HCT116 (cell line): ENCODE measurements around the gene LRRK1. TPM values are rescaled to one million over a fixed set of nuclear protein-coding genes. Genes with fewer than 3 reads are reported as not detected.

ENCODE experiments used
- ATAC-seq: fragments of 200-7000 bp; cut with Tn5 transposase; 2 replicates; pipeline ENCODE4 v1.9.1; 2020; ENCODE audit warnings: mild to moderate bottlenecking, moderate library complexity
- BruUV-seq: library from RNA; stranded (reverse); fragments of 400-500 nt; replicated peaks from 2 replicates; lab custom pipeline; 2021; lab: Mats Ljungman, UMichigan
- CTCF ChIA-PET: fragments of 300-600 bp; sonication (Branson Sonifier 250); formaldehyde crosslinking; loops from one replicate; lab custom pipeline; 2021; ENCODE audit warnings: antibody characterized with exemption; lab: Charles Lee
- POLR2A ChIA-PET: fragments of 300-600, 350-600 bp; sonication (Branson Sonifier 250); formaldehyde crosslinking; loops from one replicate; lab custom pipeline; 2021; ENCODE audit warnings: antibody characterized with exemption; lab: Charles Lee
- RAD21 ChIA-PET, 2 experiments: fragments of 300-600 bp; sonication (Branson Sonifier 250); formaldehyde crosslinking; loops; one replicate each; lab custom pipeline; 2023; ENCODE audit warnings: low total read pairs in 2 of 2; ENCODE audit not compliant: uncharacterized antibody in 2 of 2, unreplicated experiment in 2 of 2, low non-redundant PET in 1 of 2; lab: Charles Lee
- DNase-seq: peaks from one replicate; pipeline ENCODE4 v3.0.0-alpha.2; 2010; ENCODE audit warnings: low read depth, low spot score
- H2AFZ ChIP-seq: fragments of 200-600 bp; shearing (Covaris generic), sonication (generic); 2 replicates; pipeline ENCODE4 v1.6.1; 2017; ENCODE audit warnings: low read depth, mixed run types, mixed read lengths, antibody characterized with exemption, low read length; ENCODE audit not compliant: poor library complexity, severe bottlenecking
- H3K27ac ChIP-seq: 2 replicates; pipeline ENCODE4 v1.5.1; 2012; ENCODE audit warnings: low read depth, low read length
- H3K27me3 ChIP-seq: fragments of 200-600 bp; sonication (generic); 2 replicates; pipeline ENCODE4 v1.6.1; 2016; ENCODE audit warnings: mixed run types, low read length, mixed read lengths; ENCODE audit not compliant: insufficient read depth
- H3K36me3 ChIP-seq, 2 experiments: fragments of 200-500 bp in 1 of 2; fragments of 200-600 bp in 1 of 2; sonication (Bioruptor generic) in 1 of 2; sonication (generic) in 1 of 2; 2 replicates each; pipeline versions ENCODE4 v1.5.1 to v1.6.1; 2014 to 2016; ENCODE audit warnings: low read length in 2 of 2, inconsistent platforms in 1 of 2, mixed read lengths in 1 of 2, mixed run types in 1 of 2; ENCODE audit not compliant: insufficient read depth in 2 of 2, control insufficient read depth in 1 of 2
- H3K4me1 ChIP-seq, 2 experiments: fragments of 200-600 bp in 1 of 2; sonication (generic) in 1 of 2; 2 replicates each; pipeline versions ENCODE4 v1.5.1 to v1.6.1; 2012 to 2017; ENCODE audit warnings: low read length in 2 of 2, inconsistent platforms in 1 of 2, mild to moderate bottlenecking in 1 of 2, mixed read lengths in 1 of 2, mixed run types in 1 of 2, moderate library complexity in 1 of 2; ENCODE audit not compliant: insufficient read depth in 2 of 2, control insufficient read depth in 1 of 2
- H3K4me2 ChIP-seq: fragments of 200-600 bp; sonication (generic); 2 replicates; pipeline ENCODE4 v1.6.1; 2017; ENCODE audit warnings: mixed run types, low read length, mixed read lengths
- H3K4me3 ChIP-seq, 2 experiments: fragments of 200-600 bp in 1 of 2; sonication (generic) in 1 of 2; replicated peaks in 1 of 2; 2 replicates each; pipeline ENCODE4 v1.5.1; 2011 to 2016; ENCODE audit warnings: low read length in 2 of 2, control low read depth in 1 of 2, low read depth in 1 of 2, mild to moderate bottlenecking in 1 of 2, mixed read lengths in 1 of 2, mixed run types in 1 of 2
- H3K79me2 ChIP-seq: fragments of 200-600 bp; sonication (generic); 2 replicates; pipeline ENCODE4 v1.6.1; 2017; ENCODE audit warnings: mild to moderate bottlenecking, mixed run types, low read length, moderate library complexity, mixed read lengths; ENCODE audit not compliant: insufficient read depth
- H3K9ac ChIP-seq: fragments of 200-600 bp; sonication (generic); 2 replicates; pipeline ENCODE4 v1.6.1; 2016; ENCODE audit warnings: low read length, mixed read lengths
- H3K9me2 ChIP-seq: fragments of 200-600 bp; sonication (generic), shearing (Covaris generic); 2 replicates; pipeline ENCODE4 v1.6.1; 2017; ENCODE audit warnings: mixed run types, mild to moderate bottlenecking, moderate library complexity; ENCODE audit not compliant: insufficient read depth
- H3K9me3 ChIP-seq, 2 experiments: fragments of 200-500 bp in 1 of 2; fragments of 200-600 bp in 1 of 2; sonication (Bioruptor generic) in 1 of 2; sonication (generic) in 1 of 2; 2 replicates each; pipeline ENCODE4 v1.6.1; 2014 to 2017; ENCODE audit warnings: low read length in 2 of 2, mixed read lengths in 2 of 2, inconsistent platforms in 1 of 2, low read depth in 1 of 2, mild to moderate bottlenecking in 1 of 2, mixed run types in 1 of 2, moderate library complexity in 1 of 2; ENCODE audit not compliant: control insufficient read depth in 1 of 2, insufficient read depth in 1 of 2
- H4K20me1 ChIP-seq: fragments of 200-600 bp; sonication (generic), shearing (Covaris generic); 2 replicates; pipeline ENCODE4 v1.6.1; 2017; ENCODE audit warnings: mixed run types, mild to moderate bottlenecking, moderate library complexity; ENCODE audit not compliant: insufficient read depth
- EGR1 ChIP-seq: IDR thresholded peaks from 2 replicates; pipeline ENCODE4 v1.6.1; 2012; ENCODE audit warnings: low read depth
- ELF1 ChIP-seq: IDR thresholded peaks from 2 replicates; pipeline ENCODE4 v1.6.1; 2012; ENCODE audit warnings: low read depth, borderline replicate concordance
- EZH2 ChIP-seq: fragments of 200-600 bp; sonication (generic); IDR thresholded peaks from 2 replicates; pipeline ENCODE4 v1.6.1; 2017; ENCODE audit warnings: antibody characterized with exemption, mixed run types
- EZH2phosphoT487 ChIP-seq: fragments of 200-600 bp; IDR thresholded peaks from 2 replicates; pipeline ENCODE4 v1.6.1; 2018; ENCODE audit warnings: antibody characterized with exemption, borderline replicate concordance
- FOSL1 ChIP-seq: IDR thresholded peaks from 2 replicates; pipeline ENCODE4 v1.6.1; 2012; ENCODE audit warnings: low read depth
- JUND ChIP-seq: IDR thresholded peaks from 2 replicates; pipeline ENCODE4 v1.6.1; 2012
- POLR2A ChIP-seq: IDR thresholded peaks from 2 replicates; pipeline ENCODE4 v1.7.0; 2011; ENCODE audit warnings: borderline replicate concordance; ENCODE audit not compliant: insufficient read depth, insufficient read length; ENCODE audit errors: extremely low read depth
- POLR2AphosphoS5 ChIP-seq: IDR thresholded peaks from 2 replicates; pipeline ENCODE4 v1.6.1; 2011; ENCODE audit warnings: mild to moderate bottlenecking, low read depth, low read length, moderate library complexity
- RAD21 ChIP-seq: IDR thresholded peaks from 2 replicates; pipeline ENCODE4 v1.6.1; 2012; ENCODE audit warnings: low read depth, mild to moderate bottlenecking
- SIN3A ChIP-seq: IDR thresholded peaks from 2 replicates; pipeline ENCODE4 v1.6.1; 2012; ENCODE audit warnings: low read depth
- SRF ChIP-seq: IDR thresholded peaks from 2 replicates; pipeline ENCODE4 v1.6.1; 2012; ENCODE audit warnings: low read depth
- TCF7L2 ChIP-seq: IDR thresholded peaks from 2 replicates; pipeline ENCODE4 v1.7.0; 2011; ENCODE audit warnings: borderline replicate concordance, inconsistent platforms; ENCODE audit not compliant: insufficient read depth, insufficient read length; ENCODE audit errors: extremely low read depth
- YY1 ChIP-seq: IDR thresholded peaks from 2 replicates; pipeline ENCODE4 v1.6.1; 2011; ENCODE audit warnings: low read length, low read depth, moderate library complexity, mild to moderate bottlenecking; ENCODE audit not compliant: insufficient replicate concordance; ENCODE audit errors: extremely low read depth
- ZNF274 ChIP-seq: fragments of 200-500 bp; sonication (Bioruptor generic); IDR thresholded peaks from 2 replicates; pipeline ENCODE4 v1.6.1; 2014; ENCODE audit warnings: mild to moderate bottlenecking, low read depth, low read length, inconsistent platforms
- intact Hi-C: fragments of 100-400 bp; cut with micrococcal nuclease; formaldehyde crosslinking; loops from 2 replicates; pipeline ENCODE4 v1.10.0; 2022
- total RNA-seq: library from RNA; stranded (reverse); gene quantifications from one replicate; pipeline ENCODE4 v1.2.1, GENCODE V29; 2021; ENCODE audit not compliant: unreplicated experiment
- TF ChIP-seq, protein P1 (sequence below): IDR thresholded peaks from 2 replicates; pipeline ENCODE4 v1.6.1; 2012
- TF ChIP-seq, protein P2 (sequence below), 3 experiments: fragments of 200-600 bp in 1 of 3; sonication (generic) in 1 of 3; IDR thresholded peaks in 2 of 3; conservative IDR thresholded peaks in 1 of 3; 2 replicates each; pipeline ENCODE4 v1.5.1; 2012 to 2017; ENCODE audit warnings: low read depth in 2 of 3, low read length in 2 of 3, antibody characterized with exemption in 1 of 3, borderline replicate concordance in 1 of 3, control low read depth in 1 of 3, mild to moderate bottlenecking in 1 of 3, mixed read lengths in 1 of 3, mixed run types in 1 of 3, moderate library complexity in 1 of 3; ENCODE audit not compliant: insufficient read depth in 1 of 3
- TF ChIP-seq, protein P3 (sequence below): IDR thresholded peaks from 2 replicates; pipeline ENCODE4 v1.6.1; 2012; ENCODE audit warnings: low read depth
- TF ChIP-seq, protein P4 (sequence below): IDR thresholded peaks from 2 replicates; pipeline ENCODE4 v1.6.1; 2011; ENCODE audit warnings: mild to moderate bottlenecking, low read length, moderate library complexity; ENCODE audit not compliant: insufficient replicate concordance; ENCODE audit errors: extremely low read depth

LRRK1 gene
- total RNA-seq, 1 experiment from 2014 or later: 21.6 TPM

DNA sequence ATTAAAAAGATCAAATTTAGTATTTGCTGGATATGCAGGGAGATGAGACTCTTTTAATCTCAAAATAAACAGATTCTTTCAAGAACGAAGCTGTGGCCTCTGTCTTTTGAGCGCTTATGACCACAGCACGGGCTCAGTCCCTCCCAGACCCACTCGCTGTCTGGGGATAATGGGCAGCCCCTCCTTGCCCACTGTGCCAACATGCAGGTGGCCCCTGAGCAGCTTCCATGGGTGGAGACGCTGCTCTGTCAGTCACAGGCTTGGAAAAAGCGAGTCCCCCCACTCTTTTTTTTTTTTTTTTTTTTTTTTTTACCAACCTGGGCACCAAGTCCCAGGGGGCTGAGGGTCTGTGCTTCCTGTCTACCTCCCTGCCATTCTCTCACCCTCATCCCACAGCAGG lies 150.9 kb downstream of the LRRK1 start:
- TF ChIP-seq SIN3A (no peak), POLR2AphosphoS5 (no peak), EZH2 (no peak), EGR1 (no peak), TCF7L2 (no peak), RAD21 (no peak), YY1 (no peak), EZH2phosphoT487 (no peak), POLR2A (no peak), ZNF274 (no peak), ELF1 (no peak), SRF (no peak), JUND (no peak), FOSL1 (no peak)
- TF ChIP-seq, protein P1, sequence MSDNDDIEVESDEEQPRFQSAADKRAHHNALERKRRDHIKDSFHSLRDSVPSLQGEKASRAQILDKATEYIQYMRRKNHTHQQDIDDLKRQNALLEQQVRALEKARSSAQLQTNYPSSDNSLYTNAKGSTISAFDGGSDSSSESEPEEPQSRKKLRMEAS: no peak
- TF ChIP-seq, protein P2, sequence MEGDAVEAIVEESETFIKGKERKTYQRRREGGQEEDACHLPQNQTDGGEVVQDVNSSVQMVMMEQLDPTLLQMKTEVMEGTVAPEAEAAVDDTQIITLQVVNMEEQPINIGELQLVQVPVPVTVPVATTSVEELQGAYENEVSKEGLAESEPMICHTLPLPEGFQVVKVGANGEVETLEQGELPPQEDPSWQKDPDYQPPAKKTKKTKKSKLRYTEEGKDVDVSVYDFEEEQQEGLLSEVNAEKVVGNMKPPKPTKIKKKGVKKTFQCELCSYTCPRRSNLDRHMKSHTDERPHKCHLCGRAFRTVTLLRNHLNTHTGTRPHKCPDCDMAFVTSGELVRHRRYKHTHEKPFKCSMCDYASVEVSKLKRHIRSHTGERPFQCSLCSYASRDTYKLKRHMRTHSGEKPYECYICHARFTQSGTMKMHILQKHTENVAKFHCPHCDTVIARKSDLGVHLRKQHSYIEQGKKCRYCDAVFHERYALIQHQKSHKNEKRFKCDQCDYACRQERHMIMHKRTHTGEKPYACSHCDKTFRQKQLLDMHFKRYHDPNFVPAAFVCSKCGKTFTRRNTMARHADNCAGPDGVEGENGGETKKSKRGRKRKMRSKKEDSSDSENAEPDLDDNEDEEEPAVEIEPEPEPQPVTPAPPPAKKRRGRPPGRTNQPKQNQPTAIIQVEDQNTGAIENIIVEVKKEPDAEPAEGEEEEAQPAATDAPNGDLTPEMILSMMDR (IDR thresholded peaks at IDR 0.05 in 2 of 3, conservative IDR thresholded peaks at IDR 0.05 in 1 of 3; ENCODE audit: borderline replicate concordance in 1 of 3, insufficient read depth in 1 of 3, low read depth in 2 of 3, low read length in 2 of 3): no peak
- TF ChIP-seq, protein P3, sequence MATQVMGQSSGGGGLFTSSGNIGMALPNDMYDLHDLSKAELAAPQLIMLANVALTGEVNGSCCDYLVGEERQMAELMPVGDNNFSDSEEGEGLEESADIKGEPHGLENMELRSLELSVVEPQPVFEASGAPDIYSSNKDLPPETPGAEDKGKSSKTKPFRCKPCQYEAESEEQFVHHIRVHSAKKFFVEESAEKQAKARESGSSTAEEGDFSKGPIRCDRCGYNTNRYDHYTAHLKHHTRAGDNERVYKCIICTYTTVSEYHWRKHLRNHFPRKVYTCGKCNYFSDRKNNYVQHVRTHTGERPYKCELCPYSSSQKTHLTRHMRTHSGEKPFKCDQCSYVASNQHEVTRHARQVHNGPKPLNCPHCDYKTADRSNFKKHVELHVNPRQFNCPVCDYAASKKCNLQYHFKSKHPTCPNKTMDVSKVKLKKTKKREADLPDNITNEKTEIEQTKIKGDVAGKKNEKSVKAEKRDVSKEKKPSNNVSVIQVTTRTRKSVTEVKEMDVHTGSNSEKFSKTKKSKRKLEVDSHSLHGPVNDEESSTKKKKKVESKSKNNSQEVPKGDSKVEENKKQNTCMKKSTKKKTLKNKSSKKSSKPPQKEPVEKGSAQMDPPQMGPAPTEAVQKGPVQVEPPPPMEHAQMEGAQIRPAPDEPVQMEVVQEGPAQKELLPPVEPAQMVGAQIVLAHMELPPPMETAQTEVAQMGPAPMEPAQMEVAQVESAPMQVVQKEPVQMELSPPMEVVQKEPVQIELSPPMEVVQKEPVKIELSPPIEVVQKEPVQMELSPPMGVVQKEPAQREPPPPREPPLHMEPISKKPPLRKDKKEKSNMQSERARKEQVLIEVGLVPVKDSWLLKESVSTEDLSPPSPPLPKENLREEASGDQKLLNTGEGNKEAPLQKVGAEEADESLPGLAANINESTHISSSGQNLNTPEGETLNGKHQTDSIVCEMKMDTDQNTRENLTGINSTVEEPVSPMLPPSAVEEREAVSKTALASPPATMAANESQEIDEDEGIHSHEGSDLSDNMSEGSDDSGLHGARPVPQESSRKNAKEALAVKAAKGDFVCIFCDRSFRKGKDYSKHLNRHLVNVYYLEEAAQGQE: no peak
- TF ChIP-seq, protein P4, sequence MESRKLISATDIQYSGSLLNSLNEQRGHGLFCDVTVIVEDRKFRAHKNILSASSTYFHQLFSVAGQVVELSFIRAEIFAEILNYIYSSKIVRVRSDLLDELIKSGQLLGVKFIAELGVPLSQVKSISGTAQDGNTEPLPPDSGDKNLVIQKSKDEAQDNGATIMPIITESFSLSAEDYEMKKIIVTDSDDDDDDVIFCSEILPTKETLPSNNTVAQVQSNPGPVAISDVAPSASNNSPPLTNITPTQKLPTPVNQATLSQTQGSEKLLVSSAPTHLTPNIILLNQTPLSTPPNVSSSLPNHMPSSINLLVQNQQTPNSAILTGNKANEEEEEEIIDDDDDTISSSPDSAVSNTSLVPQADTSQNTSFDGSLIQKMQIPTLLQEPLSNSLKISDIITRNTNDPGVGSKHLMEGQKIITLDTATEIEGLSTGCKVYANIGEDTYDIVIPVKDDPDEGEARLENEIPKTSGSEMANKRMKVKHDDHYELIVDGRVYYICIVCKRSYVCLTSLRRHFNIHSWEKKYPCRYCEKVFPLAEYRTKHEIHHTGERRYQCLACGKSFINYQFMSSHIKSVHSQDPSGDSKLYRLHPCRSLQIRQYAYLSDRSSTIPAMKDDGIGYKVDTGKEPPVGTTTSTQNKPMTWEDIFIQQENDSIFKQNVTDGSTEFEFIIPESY: no peak
- ChIA-PET POLR2A (no interaction called here), CTCF (interaction anchor here (0.7 kb wide), 1 partner anchor 62 kb away, joined by 5 read pairs; no protein-coding TSS in a partner anchor), RAD21 (no interaction called here)
- no peaks in the 10 kb centered on the region for H3K9me3 ChIP-seq
- H2AFZ ChIP-seq: no peak overlapping the region
- H3K9me2 ChIP-seq: no peaks in the 10 kb centered on the region
- H3K27ac ChIP-seq: no peak overlapping the region
- H3K9ac ChIP-seq: no peak overlapping the region
- intact Hi-C loops: no loop called here
- H3K27me3 ChIP-seq: no peaks in the 10 kb centered on the region
- no peaks in the 10 kb centered on the region for H3K79me2 ChIP-seq
- DNase-seq (no peak), ATAC-seq (no peak)
- no peaks in the 10 kb centered on the region for H4K20me1 ChIP-seq
- H3K4me2 ChIP-seq: no peak overlapping the region
- H3K36me3 ChIP-seq: no peaks in the 10 kb centered on the region
- BruUV-seq: no TSS peak
- no peak overlapping the region for H3K4me3 ChIP-seq
- H3K4me1 ChIP-seq: no peaks in the 10 kb centered on the region; a peak in 1 of 4 replicates
